Left renal cortex interstitium (tissue), 4 donors: Measurements from ENCODE around the gene SUSD5. TPM values are rescaled to one million over a fixed set of nuclear protein-coding genes. Genes with fewer than 3 reads are reported as not detected.
"Not testable (repeated sequence)": the region's sequence is repeated elsewhere in the genome, so short reads cannot be mapped to it uniquely, and the experiment has no call there.

Experiments used
- DNase-seq, 4 donors: peaks; one replicate each; pipeline ENCODE4 v3.0.0-alpha.2; 2013; ENCODE audit warnings: low read depth in 4 of 4, low spot score in 2 of 4, missing footprints in 1 of 4
- polyA plus RNA-seq, 4 donors: library from polyadenylated mRNA; unstranded; fragments of 120-200 nt; gene quantifications; one replicate each; pipeline ENCODE4 v1.2.1, GENCODE V29; 2013; ENCODE audit not compliant: insufficient read length in 4 of 4

SUSD5 gene
- polyA plus RNA-seq, 4 donors, result 4.2 to 6.2 (median 4.6) TPM

DNA sequence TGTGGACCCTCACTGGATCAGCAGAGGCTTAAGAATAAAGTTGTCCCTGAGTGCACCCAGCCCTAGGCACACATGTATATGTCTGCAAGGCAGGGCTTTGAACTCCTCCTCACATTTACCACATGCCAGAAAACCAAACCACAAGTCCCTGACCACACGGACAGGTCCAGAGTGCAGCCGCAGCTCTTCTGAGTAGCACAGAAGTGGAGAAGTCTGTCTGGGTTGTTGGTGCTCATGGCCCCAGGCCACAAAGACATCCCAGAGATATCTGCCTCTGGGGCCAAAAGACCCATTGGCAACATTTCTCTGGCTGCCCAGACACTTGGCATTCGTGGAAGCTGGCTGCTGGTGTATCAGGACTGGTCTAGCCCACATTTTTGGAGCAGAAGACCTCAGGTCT, 17.4 kb downstream of the SUSD5 start:
- DNase-seq, result no peak

- DNase-seq, result no peak
Observed at GRCh38 chr3:33196538-33196937, 22.1 kb downstream of the SUSD5 start.

DNA sequence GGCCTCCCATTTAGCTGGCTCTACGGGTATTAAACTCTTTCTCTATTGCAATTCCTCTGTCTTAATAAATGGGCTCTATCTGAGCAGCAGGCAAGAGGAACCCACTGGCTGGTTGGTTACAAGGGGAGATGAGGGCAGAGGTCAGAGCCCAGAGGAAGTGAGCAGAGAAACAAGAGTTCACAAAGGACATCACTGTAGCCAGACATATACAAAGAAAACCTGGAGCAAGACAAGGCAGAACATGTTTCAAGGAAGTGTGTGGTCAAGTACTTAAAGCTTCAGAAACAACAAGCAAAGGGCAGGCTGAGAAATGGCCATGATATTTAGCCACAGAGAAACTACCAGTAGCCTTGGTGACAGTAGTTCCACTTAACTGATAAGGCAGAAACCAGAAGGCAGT, 24.3 kb downstream of the SUSD5 start:
- DNase-seq, result no peak

DNA sequence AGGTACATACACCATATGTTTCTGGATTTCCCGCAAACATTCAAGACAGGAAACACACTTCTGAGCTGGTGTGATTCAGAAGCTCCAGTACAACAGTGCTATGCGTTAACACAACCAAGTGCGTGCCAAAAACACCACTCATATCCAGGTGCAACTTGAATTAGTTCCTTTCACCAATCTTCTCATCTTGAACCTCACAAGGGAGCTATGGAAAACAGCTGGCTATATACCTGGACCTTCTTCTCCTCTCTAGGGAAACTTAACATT, 31.3 kb downstream of the SUSD5 start:
- no peak for DNase-seq

- no peak for DNase-seq
Observed at GRCh38 chr3:33186524-33187367, 31.9 kb downstream of the SUSD5 start.

DNA sequence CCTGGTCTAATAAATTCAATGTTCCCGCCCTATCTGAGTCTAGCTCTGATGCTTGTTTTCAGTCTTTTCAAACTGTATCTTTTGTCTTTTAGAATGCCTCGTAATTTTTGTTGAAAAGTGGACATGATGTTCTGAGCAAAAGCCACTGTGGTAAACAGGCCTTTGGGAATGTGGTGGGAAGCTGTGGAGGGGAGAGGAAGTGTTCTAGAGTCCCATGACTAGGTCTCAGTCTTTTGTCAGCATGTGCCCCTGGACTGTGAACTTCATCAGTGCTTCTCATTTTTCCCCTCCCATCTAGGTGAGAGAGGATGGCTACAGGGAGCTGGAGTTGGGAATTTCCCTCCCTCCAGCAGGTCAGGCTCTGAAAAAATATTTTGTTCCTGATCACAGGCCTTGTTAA, 33.7 kb downstream of the SUSD5 start:
- no peak for DNase-seq

- not testable (repeated sequence) for DNase-seq
Observed at GRCh38 chr3:33181641-33182040, 37.0 kb downstream of the SUSD5 start.

DNA sequence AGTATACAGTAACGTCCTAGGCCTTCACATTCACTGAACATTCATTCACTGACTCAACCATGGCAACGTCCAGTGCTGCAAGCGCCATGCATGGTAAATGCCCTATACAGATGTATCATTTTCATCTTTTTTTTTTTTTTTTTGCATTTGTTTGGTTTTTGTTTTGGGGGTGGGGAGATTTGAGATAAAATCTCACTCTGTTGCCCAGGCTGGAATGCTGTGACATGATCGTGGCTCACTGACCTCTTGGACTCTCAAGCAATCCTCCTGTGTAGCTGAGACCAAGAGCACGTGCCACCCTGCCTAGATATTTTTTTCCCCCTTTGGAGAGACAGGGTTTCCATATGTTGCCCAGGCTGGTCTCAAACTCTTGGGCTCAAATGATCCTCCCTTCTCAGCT, 37.4 kb downstream of the SUSD5 start:
- DNase-seq, result no peak

GRCh38 chr3:33179132-33179531, 39.5 kb downstream of the SUSD5 start:
- no peak for DNase-seq

- DNase-seq, result peak in 1 of 4 donors; percentile 8
Observed at GRCh38 chr3:33174711-33175414, 43.7 kb downstream of the SUSD5 start.

DNA sequence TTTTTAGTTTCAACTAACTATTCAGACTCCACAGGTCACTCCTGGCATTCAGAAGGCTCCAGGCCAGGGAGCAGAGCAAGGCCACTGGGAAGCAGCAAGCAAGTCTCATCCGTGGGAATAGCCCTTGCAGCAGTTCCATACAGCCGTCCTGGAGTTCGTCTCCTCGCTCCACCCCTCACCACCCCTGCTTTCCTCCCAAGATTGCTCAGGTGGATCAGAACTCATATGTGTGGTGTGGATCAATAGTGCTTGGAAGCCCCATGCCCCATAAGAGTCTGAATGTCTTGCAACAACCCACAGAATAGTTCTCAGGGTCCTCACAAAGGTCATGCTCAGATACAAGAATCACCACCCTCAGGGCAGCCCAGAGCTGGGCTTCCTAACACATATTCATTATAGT, 44.5 kb downstream of the SUSD5 start:
- no peak for DNase-seq

GRCh38 chr3:33173672-33174071, 44.9 kb downstream of the SUSD5 start:
- DNase-seq, result no peak

DNA sequence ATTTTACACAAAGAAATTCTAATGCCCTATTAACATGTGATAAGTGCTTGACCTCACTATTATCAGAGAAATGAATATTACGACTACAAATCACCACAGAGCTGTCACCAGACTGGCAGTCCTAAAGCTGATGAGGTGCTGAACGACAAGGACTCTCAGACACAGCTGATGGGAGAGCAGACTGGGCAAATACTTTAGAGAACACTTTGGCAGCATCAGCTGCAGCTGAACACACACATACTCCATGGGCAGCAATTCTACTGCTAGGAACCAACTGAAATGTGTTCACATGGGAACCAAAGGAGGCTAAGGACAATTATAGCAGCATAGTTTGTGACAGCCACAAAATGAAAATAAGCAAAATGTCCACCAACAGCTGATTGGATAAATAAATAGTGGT, 45.5 kb downstream of the SUSD5 start:
- no peak for DNase-seq

- no peak for DNase-seq
Observed at GRCh38 chr3:33171580-33171979, 47.0 kb downstream of the SUSD5 start.

DNA sequence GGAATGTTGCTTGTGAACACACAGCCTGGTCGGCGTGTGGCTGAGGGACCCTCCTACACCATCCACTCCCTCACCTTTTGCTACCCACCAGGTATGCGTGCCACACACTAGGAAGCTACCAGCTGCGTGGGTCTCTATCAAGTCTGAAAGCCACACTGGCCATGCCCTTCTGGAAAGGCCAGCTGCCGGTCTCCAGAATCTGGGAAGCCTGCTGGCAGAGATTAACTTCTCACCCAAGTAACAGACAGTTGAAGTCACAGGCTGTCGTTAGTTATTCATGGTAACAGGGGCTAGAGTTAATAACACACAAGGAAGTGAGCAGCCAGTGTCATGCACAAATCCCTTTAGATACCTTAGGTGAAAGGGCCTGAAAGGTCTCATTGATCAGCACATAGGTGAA, 48.1 kb downstream of the SUSD5 start:
- no peak for DNase-seq

GRCh38 chr3:33167716-33168336, 50.8 kb downstream of the SUSD5 start:
- DNase-seq, result no peak

DNA sequence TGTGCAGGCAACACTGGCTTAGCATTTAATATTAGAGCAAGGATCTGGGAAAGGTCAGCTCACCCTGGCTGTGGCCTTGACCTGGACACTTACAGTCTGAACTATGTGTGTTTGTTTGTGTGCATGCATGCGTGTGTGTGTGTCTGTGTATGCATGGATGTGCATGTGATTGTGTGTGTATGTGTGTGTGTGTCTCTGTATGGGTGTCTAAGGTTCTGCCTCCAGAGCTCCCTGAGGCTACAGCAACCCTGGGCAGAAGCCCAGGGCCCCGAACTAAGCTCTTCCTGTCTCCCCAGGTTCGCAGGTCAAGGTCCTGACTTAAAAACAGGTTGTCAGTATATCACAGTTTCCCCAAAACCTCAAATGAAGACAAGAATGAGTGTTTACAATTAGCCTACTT, 51.3 kb downstream of the SUSD5 start:
- DNase-seq, result no peak

DNA sequence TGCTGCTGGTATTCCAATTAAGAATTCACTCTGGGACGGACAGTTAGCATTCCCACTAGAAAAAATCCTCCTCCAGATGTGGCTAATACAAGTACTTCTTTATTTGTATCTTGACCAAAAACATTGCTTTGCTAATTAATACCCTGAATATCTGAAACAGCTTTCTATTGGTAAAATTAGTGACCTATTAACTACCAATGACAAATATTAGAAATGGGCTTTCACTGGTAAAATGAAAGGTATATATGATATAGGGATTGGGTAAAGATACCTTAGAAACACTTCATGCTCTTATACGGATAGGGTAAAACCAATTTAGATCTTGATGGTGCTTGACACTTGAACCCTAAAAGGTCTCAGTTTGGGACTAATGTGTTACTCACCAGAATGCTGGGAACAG, 52.5 kb downstream of the SUSD5 start:
- no peak for DNase-seq

- no peak for DNase-seq
Observed at GRCh38 chr3:33165372-33165771, 53.2 kb downstream of the SUSD5 start.

- DNase-seq, result not testable (repeated sequence)
Observed at GRCh38 chr3:33162621-33163020, 56.0 kb downstream of the SUSD5 start.

DNA sequence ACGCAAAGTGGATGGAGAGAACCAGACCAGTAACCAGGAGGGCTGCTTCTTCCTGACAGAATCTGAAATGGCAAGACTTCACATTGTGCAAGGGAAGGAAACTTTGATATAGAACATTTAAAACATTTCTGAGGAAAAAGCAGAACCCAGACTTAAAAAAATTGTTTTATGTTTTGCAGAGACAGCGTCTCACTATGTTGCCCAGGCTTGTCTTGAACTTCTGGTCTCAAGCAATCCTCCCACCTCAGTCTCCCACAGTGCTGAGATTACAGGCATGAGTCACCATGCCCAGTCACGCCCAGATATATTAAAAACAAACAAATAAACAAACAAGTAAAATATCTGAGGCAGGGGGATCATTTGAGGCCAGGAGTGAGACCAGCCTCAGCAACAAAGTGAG, 58.6 kb downstream of the SUSD5 start:
- no peak for DNase-seq

GRCh38 chr3:33159234-33159633, 59.4 kb downstream of the SUSD5 start:
- DNase-seq, result no peak
